ENCODE measurements around the gene CA6.
A peak's percentile ranks its signal among the peaks of the same experiment; 100 is the strongest.

The CA6 gene

DNA sequence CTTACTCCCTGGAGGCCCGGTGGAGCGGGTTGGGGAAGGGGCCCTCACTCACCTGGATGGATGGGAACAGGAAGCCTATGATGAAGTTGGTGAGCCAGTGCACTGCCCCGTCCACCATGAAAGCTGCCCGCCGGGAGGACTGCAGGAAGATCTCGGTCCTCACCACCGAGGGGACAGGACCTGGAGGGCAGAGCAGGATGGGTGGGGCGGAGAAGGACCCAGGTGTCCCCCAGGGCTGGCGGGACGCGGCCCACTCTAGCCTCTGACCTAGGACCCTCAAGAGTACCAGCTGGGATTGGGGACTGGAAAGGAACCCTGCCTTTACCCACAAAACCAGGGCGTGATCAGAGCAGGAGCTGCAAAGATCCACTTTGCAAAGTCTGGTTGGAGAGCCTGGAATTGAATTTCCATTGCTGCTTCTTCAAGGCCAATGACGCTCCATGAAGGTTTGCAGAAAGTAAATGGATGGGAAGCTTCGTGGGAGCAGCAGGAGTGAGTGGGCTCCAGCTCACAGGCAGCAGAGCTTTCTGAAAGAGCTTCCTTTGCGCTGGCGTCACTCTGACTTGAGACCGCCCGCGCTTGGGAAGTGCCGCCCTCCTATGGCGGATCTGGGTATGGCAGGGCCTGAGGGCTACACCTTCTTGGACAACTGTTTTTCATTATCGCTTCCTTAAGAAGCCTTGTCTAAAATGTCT, 59.2 kb downstream of the CA6 start:
- DNase-seq: peak; percentile 69
- no peak overlapping the region for H3K4me3 ChIP-seq (ENCODE audit: low read depth, low read length)
- no peaks in the 10 kb centered on the region for H3K4me1 ChIP-seq
- no peaks in the 10 kb centered on the region for H3K9me3 ChIP-seq
- TF ChIP-seq, protein P1, sequence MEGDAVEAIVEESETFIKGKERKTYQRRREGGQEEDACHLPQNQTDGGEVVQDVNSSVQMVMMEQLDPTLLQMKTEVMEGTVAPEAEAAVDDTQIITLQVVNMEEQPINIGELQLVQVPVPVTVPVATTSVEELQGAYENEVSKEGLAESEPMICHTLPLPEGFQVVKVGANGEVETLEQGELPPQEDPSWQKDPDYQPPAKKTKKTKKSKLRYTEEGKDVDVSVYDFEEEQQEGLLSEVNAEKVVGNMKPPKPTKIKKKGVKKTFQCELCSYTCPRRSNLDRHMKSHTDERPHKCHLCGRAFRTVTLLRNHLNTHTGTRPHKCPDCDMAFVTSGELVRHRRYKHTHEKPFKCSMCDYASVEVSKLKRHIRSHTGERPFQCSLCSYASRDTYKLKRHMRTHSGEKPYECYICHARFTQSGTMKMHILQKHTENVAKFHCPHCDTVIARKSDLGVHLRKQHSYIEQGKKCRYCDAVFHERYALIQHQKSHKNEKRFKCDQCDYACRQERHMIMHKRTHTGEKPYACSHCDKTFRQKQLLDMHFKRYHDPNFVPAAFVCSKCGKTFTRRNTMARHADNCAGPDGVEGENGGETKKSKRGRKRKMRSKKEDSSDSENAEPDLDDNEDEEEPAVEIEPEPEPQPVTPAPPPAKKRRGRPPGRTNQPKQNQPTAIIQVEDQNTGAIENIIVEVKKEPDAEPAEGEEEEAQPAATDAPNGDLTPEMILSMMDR (IDR thresholded peaks at IDR 0.05; ENCODE audit: low read depth, low read length): peak; percentile 75
- no peaks in the 10 kb centered on the region for H3K27me3 ChIP-seq
- no peaks in the 10 kb centered on the region for H3K36me3 ChIP-seq

DNA sequence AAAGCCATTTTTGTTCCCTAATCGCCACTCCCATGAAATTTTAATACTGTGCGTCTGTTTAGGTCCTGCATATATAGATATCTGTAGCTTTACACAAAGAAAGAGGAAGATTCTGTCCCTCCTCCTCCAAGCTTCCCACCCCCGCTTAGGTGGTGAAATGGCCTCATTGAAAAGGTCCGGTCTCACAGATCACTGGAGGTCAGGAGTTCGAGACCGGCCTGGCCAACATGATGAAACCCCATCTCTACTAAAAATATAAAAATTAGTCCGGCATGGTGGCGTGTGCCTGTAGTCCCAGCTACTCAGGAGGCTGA, 59.7 kb downstream of the CA6 start:
- H3K27me3 ChIP-seq: no peaks in the 10 kb centered on the region
- H3K36me3 ChIP-seq: no peaks in the 10 kb centered on the region
- TF ChIP-seq, protein P1 (IDR thresholded peaks at IDR 0.05; ENCODE audit: low read depth, low read length): no peak
- H3K4me3 ChIP-seq (ENCODE audit: low read depth, low read length): no peak overlapping the region
- no peaks in the 10 kb centered on the region for H3K9me3 ChIP-seq
- H3K4me1 ChIP-seq: no peaks in the 10 kb centered on the region
- no peak for DNase-seq

DNA sequence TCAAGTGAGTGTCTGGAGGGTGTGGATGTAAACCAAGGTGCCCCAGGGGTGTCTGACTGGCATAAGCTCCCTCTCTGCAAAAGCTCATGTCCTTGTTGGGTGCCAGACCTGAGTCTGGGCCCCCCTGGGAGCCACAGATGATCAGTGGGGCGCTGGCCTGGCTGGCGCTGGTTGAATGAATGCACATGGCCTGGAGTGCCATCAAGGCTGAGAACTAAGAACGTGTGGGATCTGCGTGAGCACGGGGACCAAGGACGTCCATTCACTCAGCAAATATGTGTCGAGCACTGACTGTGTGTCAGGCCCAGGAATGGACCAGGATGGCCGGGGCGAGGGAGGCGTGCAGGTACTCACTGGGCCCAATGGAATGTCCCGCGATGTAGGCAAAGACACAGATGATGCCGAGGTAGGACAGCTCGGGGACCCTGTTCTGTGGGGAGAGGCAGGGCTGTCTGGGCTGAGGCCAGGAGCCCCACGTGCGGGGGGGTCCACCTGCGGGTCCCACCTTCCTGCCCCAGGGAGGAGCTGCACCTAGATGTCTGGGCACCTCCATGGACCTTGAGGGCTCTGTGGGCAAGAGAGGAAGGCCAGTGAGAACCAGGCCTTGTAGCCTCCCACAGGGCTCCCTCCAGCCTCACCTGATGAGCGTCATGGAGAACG, 61.4 kb downstream of the CA6 start:
- no peak overlapping the region for H3K4me3 ChIP-seq (ENCODE audit: low read depth, low read length)
- H3K4me1 ChIP-seq: no peaks in the 10 kb centered on the region
- no peaks in the 10 kb centered on the region for H3K27me3 ChIP-seq
- H3K36me3 ChIP-seq: no peaks in the 10 kb centered on the region
- DNase-seq: no peak
- TF ChIP-seq, protein P1 (IDR thresholded peaks at IDR 0.05; ENCODE audit: low read depth, low read length): no peak
- no peaks in the 10 kb centered on the region for H3K9me3 ChIP-seq

DNA sequence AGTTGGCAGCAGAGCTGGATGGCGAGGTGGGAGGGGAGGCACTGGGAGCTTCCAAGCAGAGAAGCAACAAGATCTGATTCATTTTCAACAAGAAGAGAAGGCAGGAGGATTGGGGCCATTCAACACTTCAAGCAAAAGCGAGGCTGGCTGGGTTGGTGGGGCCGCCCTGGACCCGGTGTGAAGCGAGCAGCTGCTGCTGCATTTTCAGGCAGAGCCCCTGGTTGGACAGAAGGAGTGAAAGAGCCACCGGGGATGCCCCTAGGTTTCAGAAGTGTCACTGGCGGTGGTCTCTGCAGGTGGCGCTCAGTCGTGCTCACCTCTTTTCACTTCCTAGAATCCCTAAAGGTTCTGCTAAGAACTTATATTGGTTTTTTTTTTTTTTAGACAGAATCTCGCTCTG, 62.6 kb downstream of the CA6 start:
- no peaks in the 10 kb centered on the region for H3K4me1 ChIP-seq
- no peaks in the 10 kb centered on the region for H3K36me3 ChIP-seq

DNA sequence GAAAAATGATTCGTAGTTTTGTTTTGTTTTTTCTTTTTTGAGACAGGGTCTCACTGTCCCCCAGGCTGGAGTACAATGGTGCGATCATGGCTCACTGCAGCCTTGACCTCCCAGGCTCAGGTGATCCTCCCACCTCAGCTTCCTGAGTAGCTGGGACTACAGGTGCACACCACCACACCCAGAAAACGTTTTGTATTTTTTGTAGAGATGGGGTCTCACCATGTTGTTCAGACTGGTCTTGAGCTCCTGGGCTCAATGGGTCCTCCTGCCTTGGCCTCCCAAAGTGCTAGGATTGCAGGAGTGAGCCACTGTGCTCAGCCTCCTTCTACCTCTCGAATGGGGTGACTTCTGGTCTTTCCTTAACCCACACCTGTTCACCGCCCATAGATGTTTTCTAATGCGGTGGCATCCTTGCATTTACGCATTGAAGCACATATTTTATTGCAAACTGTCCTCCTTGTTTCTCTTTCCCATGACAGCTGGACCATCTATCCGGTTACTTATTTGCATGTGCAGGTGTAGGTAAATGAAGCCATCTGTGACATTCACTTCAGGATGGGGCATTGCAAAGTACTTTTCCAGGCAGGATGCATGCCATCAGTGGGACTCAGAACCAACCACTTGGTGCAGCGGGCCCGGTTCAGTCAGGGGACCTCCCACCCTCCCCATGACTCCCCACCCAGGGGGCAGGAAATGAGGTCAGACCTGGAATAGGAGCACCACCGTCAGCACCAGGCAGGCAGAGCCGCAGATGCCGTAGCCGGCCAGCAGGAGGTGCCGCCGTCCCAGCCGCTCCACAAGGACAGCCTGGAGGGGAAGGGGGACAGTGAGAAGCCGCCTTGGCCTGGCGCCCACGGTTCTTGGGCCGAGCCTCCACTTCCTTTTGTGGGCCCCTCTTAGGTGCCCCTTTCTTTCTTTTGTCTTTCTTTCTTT, 64.0 kb downstream of the CA6 start:
- H3K4me3 ChIP-seq (ENCODE audit: low read depth, low read length): no peak overlapping the region

More for the DNA sequence above, 62.6 kb downstream of the CA6 start:
- no peak overlapping the region for H3K4me3 ChIP-seq (ENCODE audit: low read depth, low read length)
- DNase-seq: no peak
- TF ChIP-seq, protein P1 (IDR thresholded peaks at IDR 0.05; ENCODE audit: low read depth, low read length): no peak
- no peaks in the 10 kb centered on the region for H3K27me3 ChIP-seq
- no peaks in the 10 kb centered on the region for H3K9me3 ChIP-seq

More for the DNA sequence above, 64.0 kb downstream of the CA6 start:
- Histone ChIP-seq H3K27me3 (no peaks in the 10 kb centered on the region), H3K9me3 (no peaks in the 10 kb centered on the region), H3K36me3 (no peaks in the 10 kb centered on the region), H3K4me1 (no peaks in the 10 kb centered on the region)
- TF ChIP-seq, protein P1 (IDR thresholded peaks at IDR 0.05; ENCODE audit: low read depth, low read length): no peak; the same call in 1 of the 2 replicates
- DNase-seq: no peak
